Neural progenitor cell (in vitro differentiated cells): ENCODE data around the gene FHAD1.

Experiments
- CTCF ChIP-seq: fragments of 200-600 bp; sonication (generic); IDR thresholded peaks from 2 replicates; pipeline ENCODE4 v1.5.1; 2017; ENCODE audit warnings: antibody characterized with exemption, mild to moderate bottlenecking
- EZH2 ChIP-seq: fragments of 200-600 bp; sonication (generic); IDR thresholded peaks from 2 replicates; pipeline ENCODE4 v1.6.1; 2017; ENCODE audit warnings: antibody characterized with exemption, mild to moderate bottlenecking, moderate library complexity
- EZH2phosphoT487 ChIP-seq: fragments of 200-600 bp; sonication (generic); IDR thresholded peaks from 2 replicates; pipeline ENCODE4 v1.6.1; 2017; ENCODE audit warnings: antibody characterized with exemption

GRCh38 chr1:15403962-15404580 is 157.0 kb downstream of the FHAD1 start:
- TF ChIP-seq CTCF (no peak), EZH2phosphoT487 (no peak), EZH2 (no peak)
